Hindlimb muscle (tissue), 1 donor: Measurements from ENCODE around the gene GNPTG. TPM values are rescaled to one million over a fixed set of nuclear protein-coding genes. Genes with fewer than 3 reads are reported as not detected.

Source experiments
- DNase-seq: peaks from one replicate; pipeline ENCODE4 v3.0.0-alpha.2; 2013
- polyA plus RNA-seq: library from polyadenylated mRNA; unstranded; fragments of 120-200 nt; gene quantifications from one replicate; pipeline ENCODE4 v1.2.1, GENCODE V29; 2013; ENCODE audit not compliant: insufficient read length

GNPTG gene
- polyA plus RNA-seq, 1 donor: 40.6 TPM

- DNase-seq: no peak
Measured at GRCh38 chr16:1333854-1334700, 17.7 kb upstream of the GNPTG start.

DNA sequence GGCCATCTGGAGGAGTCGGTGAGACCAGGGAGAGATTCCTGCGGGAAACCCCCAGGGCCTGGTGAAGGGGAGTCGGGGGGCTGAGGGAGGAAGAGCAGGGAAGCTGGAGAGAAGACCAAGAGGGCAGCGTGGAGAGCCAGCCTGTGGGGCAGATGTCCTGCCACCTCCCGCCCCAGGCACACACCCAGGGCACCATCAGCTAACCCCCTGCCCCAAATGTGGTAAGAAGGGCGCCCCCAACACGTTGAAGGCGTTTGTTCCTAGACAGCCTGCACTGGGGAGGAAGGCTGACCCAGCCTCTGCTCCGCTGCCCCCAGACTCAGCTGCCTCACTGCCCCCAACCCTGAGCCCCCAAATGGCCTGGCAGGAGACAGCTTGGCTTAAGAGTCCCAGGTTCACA is 17.0 kb upstream of the GNPTG start:
- no peak for DNase-seq

- no peak for DNase-seq
Measured at GRCh38 chr16:1335211-1335971, 16.3 kb upstream of the GNPTG start.

GRCh38 chr16:1335996-1336395 is 15.7 kb upstream of the GNPTG start:
- no peak for DNase-seq

- DNase-seq: no peak
Measured at GRCh38 chr16:1336619-1337018, 15.1 kb upstream of the GNPTG start.

DNA sequence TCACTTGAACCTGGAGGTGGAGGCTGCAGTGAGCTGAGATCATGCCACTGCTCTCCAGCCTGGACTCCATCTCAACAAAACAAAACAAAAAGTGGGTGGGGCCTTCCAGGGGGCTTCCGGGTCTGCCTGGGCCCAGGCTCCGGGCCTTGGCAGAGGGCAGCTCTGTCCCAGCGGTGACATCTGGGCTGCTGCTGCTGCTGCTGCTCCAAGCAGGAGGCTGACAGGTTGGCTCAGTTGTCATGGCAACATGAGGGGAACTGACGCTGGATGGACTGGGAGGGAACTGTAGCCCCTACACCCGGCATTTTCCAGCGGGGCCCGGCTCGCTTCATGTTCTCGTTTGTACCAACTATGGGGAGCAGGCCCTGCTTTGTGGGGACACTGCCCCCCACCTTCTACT is 14.2 kb upstream of the GNPTG start:
- DNase-seq: no peak

DNA sequence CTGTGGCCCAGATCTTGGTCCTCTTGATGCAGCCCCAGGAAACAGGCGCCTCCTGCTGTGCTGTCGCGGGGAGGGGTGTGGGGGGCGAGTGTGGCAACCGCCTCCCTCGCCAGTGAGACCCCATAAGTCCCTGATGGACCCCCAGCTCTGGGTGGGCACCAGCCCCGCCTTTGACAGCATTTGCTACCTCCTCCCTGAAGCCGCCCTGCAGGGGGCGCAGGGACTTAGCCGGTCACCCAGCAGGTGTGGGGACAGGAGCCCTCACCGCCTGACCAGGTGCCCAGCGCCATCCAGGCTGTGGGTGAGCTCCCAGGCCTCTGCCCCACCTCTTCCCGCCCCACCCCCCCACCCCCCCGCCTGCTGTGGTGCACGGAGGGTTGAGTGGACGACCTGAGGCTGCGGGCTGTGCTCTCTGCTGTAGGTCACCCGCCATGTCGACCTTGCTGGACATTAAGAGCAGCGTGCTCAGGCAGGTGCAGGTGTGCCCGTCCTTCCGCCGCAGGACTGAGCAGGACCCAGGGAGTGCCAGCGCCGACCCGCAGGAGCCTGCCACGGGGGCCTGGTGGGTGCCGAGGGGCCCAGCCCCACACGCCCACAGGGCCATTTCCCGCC is 13.5 kb upstream of the GNPTG start:
- DNase-seq: no peak

DNA sequence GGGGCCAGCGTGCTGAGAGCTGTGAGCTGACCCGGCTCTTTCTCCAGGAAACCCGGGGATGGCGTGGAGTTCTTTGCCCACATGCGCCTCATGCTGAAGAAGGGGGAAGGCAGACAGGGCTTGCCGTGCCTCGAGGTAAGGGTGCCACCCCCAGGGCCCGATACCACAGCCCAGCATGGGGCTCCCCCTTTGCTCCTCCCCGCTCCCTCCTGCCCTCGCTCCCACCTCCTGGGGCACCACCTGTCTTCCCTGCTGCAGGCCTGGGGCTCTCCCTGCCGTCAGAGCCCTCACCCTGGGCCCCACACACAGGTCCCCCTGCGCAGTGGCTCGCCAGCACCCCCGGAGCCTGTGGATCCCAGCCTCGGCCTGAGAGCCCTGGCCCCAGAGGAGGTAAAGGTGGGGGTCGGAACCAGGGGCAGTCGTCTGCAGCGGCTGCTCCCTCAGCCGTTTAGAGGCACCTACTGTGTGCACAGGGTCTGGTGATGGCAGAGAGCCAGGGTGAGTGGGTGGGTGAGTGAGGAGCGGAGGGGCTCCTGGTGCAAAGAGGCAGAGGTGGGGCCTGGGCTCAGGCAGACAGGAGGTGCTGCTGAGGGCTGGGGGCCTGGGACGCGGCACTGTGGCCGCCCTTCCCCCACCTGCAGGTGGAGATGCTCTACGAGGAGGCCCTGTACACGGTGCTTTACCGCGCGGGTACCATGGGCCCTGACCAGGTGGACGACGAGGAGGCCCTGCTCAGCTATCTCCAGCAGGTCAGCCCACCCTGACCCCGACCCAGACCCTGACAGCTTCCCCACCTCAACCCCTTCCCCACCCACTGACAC is 12.7 kb upstream of the GNPTG start:
- DNase-seq: no peak

GRCh38 chr16:1340730-1341494 is 10.8 kb upstream of the GNPTG start:
- DNase-seq: no peak

GRCh38 chr16:1341495-1342420 is 10.0 kb upstream of the GNPTG start:
- DNase-seq: no peak

DNA sequence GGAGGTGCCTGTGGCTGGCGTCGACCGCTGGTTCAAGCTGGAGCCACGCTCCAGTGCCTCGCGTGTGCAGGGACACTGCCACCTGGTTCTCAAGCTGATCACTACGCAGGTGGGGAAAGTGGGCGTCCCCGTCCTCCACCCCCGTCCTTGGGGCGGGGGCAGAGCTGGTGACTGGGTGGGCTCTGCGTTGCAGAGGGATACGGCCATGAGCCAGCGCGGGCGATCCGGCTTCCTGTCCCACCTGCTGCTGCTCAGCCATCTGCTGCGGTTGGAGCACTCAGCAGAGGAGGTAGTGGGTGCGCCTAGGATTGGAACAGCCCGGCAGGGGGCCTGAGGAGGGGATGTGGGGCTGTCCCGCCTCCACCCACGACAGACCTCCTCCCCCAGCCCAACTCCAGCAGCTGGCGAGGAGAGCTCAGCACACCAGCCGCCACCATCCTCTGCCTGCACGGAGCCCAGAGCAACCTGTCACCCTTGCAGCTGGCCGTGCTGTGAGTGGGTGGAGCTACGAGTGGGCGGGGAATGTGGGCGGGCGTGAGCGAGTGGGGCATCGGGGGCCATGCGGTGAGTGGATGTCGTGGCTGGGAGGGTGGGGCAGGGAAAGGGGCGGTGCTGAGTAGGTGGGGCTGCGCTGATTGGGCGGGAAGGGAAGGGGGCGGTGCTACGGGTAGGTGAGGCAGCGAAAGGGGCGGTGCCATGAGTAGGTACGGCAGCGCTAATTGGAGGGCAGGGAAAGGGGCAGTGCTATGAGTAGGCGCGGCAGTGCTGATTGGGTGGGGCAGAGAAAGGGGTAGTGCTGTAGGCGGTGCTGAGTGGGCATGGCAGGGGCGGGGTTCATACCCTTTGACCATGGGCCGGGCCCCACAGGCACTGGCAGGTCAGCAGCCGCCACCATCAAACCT is 9.0 kb upstream of the GNPTG start:
- peak; percentile 57 for DNase-seq

DNA sequence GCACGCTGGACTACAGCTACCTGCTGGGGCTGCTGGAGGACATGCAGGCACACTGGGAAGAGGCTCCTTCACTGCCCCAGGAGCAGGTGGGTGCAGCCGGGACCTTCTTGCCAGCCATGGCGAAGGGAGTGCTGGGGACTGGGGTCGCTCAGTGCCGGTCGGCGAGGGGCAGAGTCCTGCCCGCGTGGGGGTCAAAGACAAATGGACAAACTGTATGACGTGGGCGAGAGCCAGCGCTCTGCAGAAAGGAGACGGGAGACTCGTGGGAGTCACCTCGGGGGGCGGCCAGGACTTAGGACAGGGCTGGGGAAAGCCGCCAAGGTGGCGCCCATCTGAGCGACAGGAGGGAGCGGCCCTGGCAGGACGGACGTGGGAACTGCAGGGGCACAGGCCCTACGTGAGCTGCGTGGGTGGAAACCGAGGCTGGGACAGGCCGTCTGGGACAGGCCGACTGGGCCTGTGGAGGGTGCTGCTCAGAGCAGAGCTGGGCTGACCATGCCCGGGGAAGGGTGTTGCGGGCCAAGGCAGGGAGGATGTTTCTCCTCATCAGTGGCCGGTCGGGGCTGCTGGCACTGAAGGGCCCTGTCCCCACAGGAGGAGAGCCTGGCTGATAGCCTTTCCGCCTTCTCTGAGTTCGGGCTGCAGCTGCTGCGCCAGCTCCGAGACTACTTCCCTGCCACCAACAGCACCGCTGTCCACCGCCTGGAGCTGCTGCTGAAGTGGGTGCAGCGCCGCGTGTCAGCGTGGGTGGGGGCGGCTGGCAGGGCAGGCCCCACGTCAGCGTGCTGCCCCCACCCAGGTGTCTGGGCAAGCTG is 8.1 kb upstream of the GNPTG start:
- no peak for DNase-seq

DNA sequence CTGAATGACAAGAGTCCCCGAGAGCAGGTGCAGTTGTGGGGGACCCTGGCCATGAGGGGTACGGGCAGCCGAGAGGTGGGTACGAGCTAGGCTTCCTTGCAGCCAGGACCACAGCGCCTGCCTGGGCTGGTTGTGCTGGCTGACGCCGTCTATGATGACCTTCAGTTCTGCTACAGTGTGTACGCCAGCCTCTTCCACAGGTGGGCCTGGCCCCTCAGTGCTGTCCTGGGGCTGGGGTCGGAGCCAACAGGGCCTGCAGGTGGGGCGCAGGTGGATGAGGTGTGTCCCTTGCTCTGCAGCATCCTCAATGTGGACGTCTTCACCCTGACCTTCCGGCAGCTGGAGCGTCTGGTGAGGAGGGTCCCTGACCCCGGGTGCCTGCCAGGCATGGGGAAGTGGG is 7.2 kb upstream of the GNPTG start:
- no peak for DNase-seq

DNA sequence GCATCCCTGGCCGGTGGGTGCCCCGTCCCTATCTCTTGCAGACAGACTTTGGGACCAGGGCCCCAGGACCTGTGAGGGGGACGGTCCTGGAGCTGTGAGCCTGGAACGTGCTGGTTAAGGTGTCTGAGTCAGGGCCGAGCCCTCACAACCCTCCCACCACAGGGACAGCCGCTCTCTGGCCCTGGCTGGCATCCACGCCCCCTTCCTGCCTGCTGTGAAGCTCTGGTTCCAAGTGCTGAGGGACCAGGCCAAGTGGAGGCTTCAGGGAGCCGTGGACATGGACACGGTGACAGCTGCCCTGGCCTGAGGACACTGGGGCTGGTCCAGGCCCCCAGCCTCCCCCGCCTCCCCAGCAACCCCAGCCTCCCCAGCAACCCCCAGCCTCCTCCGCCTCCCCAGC is 6.6 kb upstream of the GNPTG start:
- DNase-seq: no peak

DNA sequence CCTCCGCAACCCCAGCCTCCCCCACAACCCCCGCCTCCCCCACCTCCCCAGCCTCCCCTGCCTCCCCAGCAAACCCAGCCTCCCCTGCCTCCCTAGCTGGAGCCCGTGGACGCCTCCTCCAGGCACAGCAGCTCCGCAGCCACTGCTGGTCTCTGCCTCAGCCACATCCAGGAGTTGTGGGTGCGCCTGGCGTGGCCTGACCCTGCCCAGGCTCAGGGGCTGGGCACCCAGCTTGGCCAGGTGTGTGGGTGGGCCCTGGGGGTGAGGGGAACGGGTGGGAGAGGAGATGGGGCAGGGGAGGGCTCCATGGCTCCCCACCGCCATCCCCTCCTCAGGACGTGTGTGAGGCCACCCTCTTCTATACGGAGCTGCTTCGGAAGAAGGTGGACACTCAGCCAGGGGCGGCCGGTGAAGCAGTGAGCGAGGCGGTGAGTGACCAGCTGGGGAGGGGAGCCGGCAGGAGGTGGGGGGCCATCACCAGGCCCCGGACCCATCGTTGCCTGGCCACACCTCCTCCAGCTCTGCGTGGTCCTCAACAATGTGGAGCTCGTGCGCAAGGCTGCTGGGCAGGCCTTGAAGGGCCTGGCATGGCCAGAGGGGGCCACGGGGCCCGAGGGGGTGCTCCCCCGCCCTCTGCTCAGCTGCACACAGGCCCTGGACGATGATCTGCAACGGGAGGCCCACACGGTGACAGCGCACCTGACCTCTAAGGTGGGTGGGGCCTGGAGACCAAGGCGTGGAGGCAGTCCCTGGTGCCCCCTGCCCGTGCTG is 5.9 kb upstream of the GNPTG start:
- no peak for DNase-seq

DNA sequence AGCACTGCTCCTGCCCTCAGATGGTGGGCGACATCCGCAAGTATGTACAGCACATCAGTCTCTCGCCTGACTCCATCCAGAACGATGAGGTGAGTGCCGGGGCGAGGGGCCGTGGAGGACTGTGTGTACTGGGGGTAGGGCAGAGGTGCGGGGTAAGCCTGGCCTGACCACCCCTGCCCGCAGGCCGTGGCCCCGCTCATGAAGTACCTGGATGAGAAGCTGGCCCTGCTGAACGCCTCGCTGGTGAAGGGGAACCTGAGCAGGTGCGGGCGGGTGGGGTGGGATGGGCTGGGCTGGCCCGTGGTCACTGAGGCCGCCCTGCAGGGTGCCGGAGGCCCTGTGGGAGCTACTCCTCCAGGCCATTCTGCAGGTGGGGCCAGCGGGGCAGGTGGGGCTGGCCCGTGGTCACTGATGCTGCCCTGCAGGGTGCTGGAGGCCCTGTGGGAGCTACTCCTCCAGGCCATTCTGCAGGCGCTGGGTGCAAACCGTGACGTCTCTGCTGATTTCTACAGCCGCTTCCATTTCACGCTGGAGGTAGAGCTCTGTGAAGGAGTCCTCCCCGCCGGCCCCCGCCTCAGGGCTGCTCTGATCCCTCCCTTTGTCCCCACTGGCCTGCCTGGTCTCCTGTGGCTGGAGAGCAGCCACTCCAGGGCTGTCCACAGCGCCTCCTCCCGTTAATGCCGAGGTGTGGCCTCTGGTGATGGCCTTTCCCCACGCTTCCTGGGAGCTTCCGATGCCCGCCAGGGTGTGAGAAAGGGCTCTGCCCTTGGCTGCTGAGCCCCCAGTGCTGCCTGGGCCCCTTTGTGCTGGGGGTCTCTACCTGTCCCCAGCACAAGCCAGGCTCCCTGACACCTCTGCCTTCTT is 5.1 kb upstream of the GNPTG start:
- DNase-seq: no peak
